Rectal smooth muscle tissue (tissue), 1 donor: ENCODE data around the gene TNP2.
"Not testable (repeated sequence)": the region's sequence is repeated elsewhere in the genome, so short reads cannot be mapped to it uniquely, and the experiment has no call there.

ENCODE experiments used
- H3K27ac ChIP-seq: one replicate; pipeline ENCODE4 v1.7.0; 2013; ENCODE audit warnings: low read depth, low read length, inconsistent platforms
- H3K27me3 ChIP-seq: one replicate; pipeline ENCODE4 v1.7.0; 2013; ENCODE audit warnings: low read length; ENCODE audit not compliant: control insufficient read depth, insufficient read depth
- H3K36me3 ChIP-seq: one replicate; pipeline ENCODE4 v1.7.0; 2013; ENCODE audit warnings: low read length; ENCODE audit not compliant: control insufficient read depth, insufficient read depth
- H3K4me1 ChIP-seq: one replicate; pipeline ENCODE4 v1.7.0; 2013; ENCODE audit warnings: low read length; ENCODE audit not compliant: control insufficient read depth, insufficient read depth
- H3K4me3 ChIP-seq: one replicate; pipeline ENCODE4 v1.7.0; 2013; ENCODE audit warnings: low read length
- H3K9ac ChIP-seq: one replicate; pipeline ENCODE4 v1.7.0; 2013; ENCODE audit warnings: low read length

The TNP2 gene

DNA sequence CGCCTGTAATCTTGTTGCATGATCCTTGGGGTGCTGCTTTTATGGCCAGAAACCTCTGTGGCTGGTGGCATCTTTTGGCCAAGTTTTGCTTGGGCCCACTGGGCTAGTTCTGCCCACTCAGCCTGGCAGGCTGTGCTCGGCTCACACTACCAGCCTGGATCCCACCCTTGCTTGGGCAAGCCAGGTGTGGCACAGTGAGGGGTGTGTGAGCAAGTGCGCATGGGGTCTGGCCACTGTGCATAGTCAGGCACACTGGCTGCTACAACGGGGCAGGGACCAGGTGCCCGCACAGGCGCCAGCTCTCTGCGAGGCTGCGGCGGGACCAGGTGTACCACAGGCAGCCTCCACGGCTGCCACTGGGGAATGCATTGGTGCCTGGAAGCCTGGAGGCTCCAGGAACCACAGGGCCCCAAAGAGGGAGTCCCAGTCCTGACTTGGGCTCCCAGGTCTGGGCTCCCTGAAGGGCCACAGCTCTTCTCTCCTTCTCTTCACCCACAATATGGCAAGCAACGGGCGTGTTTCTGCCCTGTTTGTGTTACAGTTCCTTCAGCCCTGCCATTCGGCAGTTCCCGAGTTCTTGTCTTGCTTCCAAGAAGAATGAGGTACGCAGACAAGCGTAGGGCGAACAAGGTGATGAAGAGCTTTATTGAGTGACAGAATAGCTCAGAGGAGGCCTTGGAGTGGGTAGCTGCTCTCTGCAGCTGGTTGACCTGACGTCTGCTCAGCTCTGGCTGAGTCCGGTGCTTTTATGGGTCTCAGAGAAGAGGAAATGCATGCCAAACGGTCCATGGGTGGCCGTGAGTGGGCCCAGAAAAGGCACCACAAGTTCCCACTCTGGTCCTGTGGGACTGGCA, 38.7 kb upstream of the TNP2 start:
- H3K9ac ChIP-seq, result no peak overlapping the region
- H3K27me3 ChIP-seq, result no peaks in the 10 kb centered on the region
- H3K36me3 ChIP-seq, result no peaks in the 10 kb centered on the region
- no peak overlapping the region for H3K27ac ChIP-seq
- no peak overlapping the region for H3K4me3 ChIP-seq
- no peaks in the 10 kb centered on the region for H3K4me1 ChIP-seq

- Histone ChIP-seq H3K4me1 (no peaks in the 10 kb centered on the region), H3K27me3 (no peaks in the 10 kb centered on the region), H3K9ac (no peak overlapping the region), H3K36me3 (no peaks in the 10 kb centered on the region), H3K4me3 (no peak overlapping the region), H3K27ac (no peak overlapping the region)
Observed at GRCh38 chr16:11306997-11307638, 38.0 kb upstream of the TNP2 start.

DNA sequence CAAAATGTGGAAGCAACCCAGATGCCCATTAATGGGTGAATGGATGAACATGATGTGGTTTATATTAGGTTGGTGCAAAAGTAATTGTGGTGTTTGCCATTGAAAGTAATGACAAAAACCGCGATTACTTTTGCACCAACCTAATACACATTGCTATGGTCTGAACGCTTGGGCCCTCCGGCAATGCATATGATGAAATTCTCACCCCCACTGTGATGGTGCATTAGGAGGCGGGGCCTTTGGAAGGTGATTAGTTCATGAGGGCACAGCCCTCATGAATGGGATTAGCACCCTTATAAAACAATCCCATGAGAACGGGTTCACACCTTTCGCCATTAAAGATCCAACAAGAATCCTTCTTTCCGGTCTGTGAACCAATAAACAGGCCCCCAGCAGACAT, 37.3 kb upstream of the TNP2 start:
- no peak overlapping the region for H3K9ac ChIP-seq
- no peak overlapping the region for H3K27ac ChIP-seq
- no peaks in the 10 kb centered on the region for H3K4me1 ChIP-seq

DNA sequence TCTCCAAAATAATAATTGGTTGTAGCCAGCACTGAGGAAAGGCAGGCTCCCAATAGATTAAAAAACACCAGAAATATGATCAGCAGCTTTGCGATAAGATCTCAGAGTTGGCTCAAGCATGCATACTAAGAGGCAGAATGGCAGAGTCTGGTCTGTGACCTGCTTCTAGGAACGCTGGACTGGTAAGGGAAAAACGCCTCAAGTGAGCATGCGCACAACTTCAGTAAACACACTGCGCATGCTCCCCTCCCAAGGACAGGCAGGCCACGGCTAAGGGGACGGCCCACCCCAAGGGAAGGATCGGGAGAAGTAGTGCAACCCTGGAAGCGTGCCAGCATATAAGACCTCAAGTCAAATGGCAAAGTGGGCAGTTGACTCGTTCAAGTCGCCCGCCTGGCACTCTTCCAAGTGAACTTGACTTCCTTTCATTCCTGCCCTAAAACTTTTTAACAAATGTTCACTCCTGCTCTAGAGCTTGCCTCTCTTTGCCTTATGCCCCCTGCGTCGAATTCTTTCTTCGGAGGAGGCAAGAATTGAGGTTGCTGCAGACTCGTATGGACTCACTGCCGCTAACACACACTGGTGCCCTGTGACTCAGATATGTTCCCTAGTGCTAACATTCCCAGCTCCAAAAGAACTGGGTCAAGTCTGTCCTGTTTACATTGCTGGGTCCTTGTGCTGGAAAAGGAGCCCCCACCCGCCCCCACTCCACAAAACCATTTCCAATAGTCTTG, 34.4 kb upstream of the TNP2 start:
- H3K9ac ChIP-seq, result no peak overlapping the region
- no peaks in the 10 kb centered on the region for H3K4me1 ChIP-seq
- H3K36me3 ChIP-seq, result no peaks in the 10 kb centered on the region
- no peak overlapping the region for H3K27ac ChIP-seq
- no peaks in the 10 kb centered on the region for H3K27me3 ChIP-seq
- H3K4me3 ChIP-seq, result no peak overlapping the region

More for the DNA sequence above, 37.3 kb upstream of the TNP2 start:
- Histone ChIP-seq H3K4me3 (no peak overlapping the region), H3K36me3 (no peaks in the 10 kb centered on the region), H3K27me3 (no peaks in the 10 kb centered on the region)

DNA sequence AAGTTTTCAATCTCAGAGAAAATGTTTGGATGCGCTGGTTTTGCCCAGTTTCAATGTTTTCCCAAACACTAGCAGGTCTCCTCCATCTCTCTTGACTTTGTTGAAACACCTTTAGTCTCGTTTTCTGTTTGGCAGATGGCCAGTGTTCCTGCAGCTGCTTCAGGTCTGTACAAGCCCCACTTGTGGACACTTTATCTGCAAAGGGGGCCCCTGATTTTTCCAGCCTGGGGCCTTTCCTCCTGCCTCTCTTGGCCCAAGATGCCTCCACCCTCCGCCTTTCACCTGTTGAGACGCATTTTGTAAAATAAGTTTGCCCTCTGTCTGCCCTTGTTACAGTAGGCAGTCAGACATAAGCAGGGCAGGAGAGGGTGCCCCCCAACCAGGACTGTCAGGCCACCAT, 33.9 kb upstream of the TNP2 start:
- H3K4me3 ChIP-seq, result no peak overlapping the region
- H3K27me3 ChIP-seq, result no peaks in the 10 kb centered on the region
- no peak overlapping the region for H3K27ac ChIP-seq
- no peaks in the 10 kb centered on the region for H3K36me3 ChIP-seq
- H3K9ac ChIP-seq, result no peak overlapping the region
- H3K4me1 ChIP-seq, result no peaks in the 10 kb centered on the region

DNA sequence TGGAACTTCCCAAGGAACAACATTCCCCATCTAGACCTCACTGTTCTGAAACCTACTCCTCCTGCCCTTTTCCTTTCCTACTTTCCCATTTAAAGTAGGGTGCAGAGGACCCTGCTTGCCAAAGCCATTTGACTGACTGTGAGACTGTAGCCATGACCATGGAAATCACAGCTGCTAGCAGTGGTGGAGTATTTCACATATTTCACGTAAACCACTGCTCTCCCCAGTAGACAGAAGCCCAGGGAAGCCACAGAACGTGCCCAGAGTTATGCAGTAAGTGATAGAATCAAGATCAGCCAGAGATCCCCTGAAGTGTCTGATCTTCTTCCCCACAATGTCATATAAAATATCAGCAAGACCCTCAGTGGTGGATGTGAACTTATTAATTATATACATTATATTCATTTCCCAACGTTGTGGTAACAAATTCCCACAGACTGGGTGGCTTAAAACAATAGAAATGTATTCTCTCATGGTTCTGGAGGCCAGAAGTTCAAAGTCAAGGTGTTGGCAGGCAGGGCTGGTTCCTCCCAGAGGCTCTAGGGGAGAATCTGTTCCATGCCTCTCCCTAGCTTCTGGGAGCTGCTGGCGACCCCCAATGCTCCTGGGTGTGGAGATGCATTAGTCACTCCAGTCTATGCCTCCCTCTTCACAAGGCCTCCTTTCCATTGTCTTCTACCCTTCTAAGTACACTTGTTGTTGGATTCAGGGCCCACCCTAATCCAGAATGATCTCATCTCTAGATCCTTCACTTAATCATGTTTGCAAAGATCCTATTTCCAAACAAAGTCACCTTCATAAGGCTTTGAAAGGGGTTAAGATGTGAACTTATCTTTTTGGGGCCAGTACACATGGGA, 32.7 kb upstream of the TNP2 start:
- Histone ChIP-seq H3K36me3 (no peaks in the 10 kb centered on the region), H3K4me1 (peaks cover 8% of the 10 kb centered on the region), H3K27me3 (no peaks in the 10 kb centered on the region), H3K27ac (no peak overlapping the region), H3K9ac (no peak overlapping the region), H3K4me3 (no peak overlapping the region)

- Histone ChIP-seq H3K9ac (no peak overlapping the region), H3K27ac (no peak overlapping the region), H3K36me3 (no peaks in the 10 kb centered on the region), H3K4me1 (peaks cover 11% of the 10 kb centered on the region), H3K4me3 (no peak overlapping the region), H3K27me3 (no peaks in the 10 kb centered on the region)
Observed at GRCh38 chr16:11300560-11300892, 31.4 kb upstream of the TNP2 start.

- Histone ChIP-seq H3K27me3 (no peaks in the 10 kb centered on the region), H3K36me3 (no peaks in the 10 kb centered on the region), H3K4me3 (no peak overlapping the region), H3K27ac (no peak overlapping the region), H3K4me1 (peaks cover 11% of the 10 kb centered on the region), H3K9ac (no peak overlapping the region)
Observed at GRCh38 chr16:11299865-11300559, 30.9 kb upstream of the TNP2 start.

- peaks cover 11% of the 10 kb centered on the region for H3K4me1 ChIP-seq
- H3K36me3 ChIP-seq, H3K27me3 ChIP-seq, H3K4me3 ChIP-seq, H3K9ac ChIP-seq, H3K27ac ChIP-seq: not testable (repeated sequence)
Observed at GRCh38 chr16:11298950-11299547, 29.9 kb upstream of the TNP2 start.

- Histone ChIP-seq H3K4me1 (peaks cover 11% of the 10 kb centered on the region), H3K36me3 (no peaks in the 10 kb centered on the region), H3K27me3 (no peaks in the 10 kb centered on the region), H3K4me3 (no peak overlapping the region), H3K27ac (peak overlapping the region; percentile 68), H3K9ac (no peak overlapping the region)
Observed at GRCh38 chr16:11298143-11298900, 29.2 kb upstream of the TNP2 start.
